HepG2 (cell line): ENCODE data around the gene SEMA3B. TPM values are rescaled to one million over a fixed set of nuclear protein-coding genes. Genes with fewer than 3 reads are reported as not detected.
A peak's percentile ranks its signal among the peaks of the same experiment; 100 is the strongest.

Experiments used
- ATF1 ChIP-seq: IDR thresholded peaks from 2 replicates; pipeline ENCODE4 v1.6.1; 2016; ENCODE audit warnings: mild to moderate bottlenecking, control low read depth
- BRCA1 ChIP-seq: sonication (generic); formaldehyde crosslinking; IDR thresholded peaks from 2 replicates; pipeline ENCODE4 v1.4.0; 2020; ENCODE audit warnings: missing genetic modification reagents
- CENPX ChIP-seq: sonication (generic); formaldehyde crosslinking; IDR thresholded peaks from 2 replicates; pipeline ENCODE4 v1.9.0; 2021; ENCODE audit warnings: mild to moderate bottlenecking, missing genetic modification reagents, moderate library complexity
- ESRRA ChIP-seq: sonication (generic); formaldehyde crosslinking; IDR thresholded peaks from 2 replicates; pipeline ENCODE4 v1.5.1; 2020; ENCODE audit warnings: mild to moderate bottlenecking, low read depth, missing genetic modification reagents
- HCFC1 ChIP-seq: fragments of 150-350 bp; IDR thresholded peaks from 2 replicates; pipeline ENCODE4 v1.6.1; 2014; ENCODE audit warnings: low read depth, low read length
- JUN ChIP-seq: sonication (generic); formaldehyde crosslinking; IDR thresholded peaks from 2 replicates; pipeline ENCODE4 v1.4.0; 2020; ENCODE audit warnings: mild to moderate bottlenecking, missing genetic modification reagents
- KLF16 ChIP-seq, 2 experiments: sonication (generic) in 1 of 2; formaldehyde crosslinking in 1 of 2; IDR thresholded peaks; 2 replicates each; pipeline versions ENCODE4 v1.6.1 to v1.8.0; 2016 to 2023; ENCODE audit warnings: missing genetic modification reagents in 2 of 2, missing compliant biosample characterization in 1 of 2
- MED13 ChIP-seq: sonication (generic); formaldehyde crosslinking; IDR thresholded peaks from 2 replicates; pipeline ENCODE4 v1.5.0; 2020; ENCODE audit warnings: missing genetic modification reagents
- SRY ChIP-seq: sonication (generic); formaldehyde crosslinking; IDR thresholded peaks from 2 replicates; pipeline ENCODE4 v1.8.0; 2022; ENCODE audit warnings: mild to moderate bottlenecking, missing genetic modification reagents
- ZBTB20 ChIP-seq: sonication (generic); formaldehyde crosslinking; IDR thresholded peaks from 2 replicates; pipeline ENCODE4 v1.8.1; 2023; ENCODE audit warnings: missing genetic modification reagents, low read depth, mild to moderate bottlenecking, borderline replicate concordance
- ZMYM4 ChIP-seq: sonication (generic); formaldehyde crosslinking; IDR thresholded peaks from 2 replicates; pipeline ENCODE4 v1.8.1; 2023; ENCODE audit warnings: mild to moderate bottlenecking, missing genetic modification reagents
- ZNF337 ChIP-seq: sonication (generic); formaldehyde crosslinking; IDR thresholded peaks from 2 replicates; pipeline ENCODE4 v1.5.1; 2020; ENCODE audit warnings: missing genetic modification reagents, low read depth, mild to moderate bottlenecking, borderline replicate concordance
- ZNF354B ChIP-seq: sonication (generic); formaldehyde crosslinking; IDR thresholded peaks from 2 replicates; pipeline ENCODE4 v1.8.0; 2022; ENCODE audit warnings: mild to moderate bottlenecking, missing genetic modification reagents
- ZNF431 ChIP-seq: sonication (generic); formaldehyde crosslinking; IDR thresholded peaks from 2 replicates; pipeline ENCODE4 v1.9.0; 2022; ENCODE audit warnings: missing genetic modification reagents, low read depth, mild to moderate bottlenecking, borderline replicate concordance
- ZNF597 ChIP-seq: sonication (generic); formaldehyde crosslinking; IDR thresholded peaks from 2 replicates; pipeline ENCODE4 v1.5.0; 2020; ENCODE audit warnings: missing genetic modification reagents
- ZNF605 ChIP-seq: sonication (generic); formaldehyde crosslinking; IDR thresholded peaks from 2 replicates; pipeline ENCODE4 v1.8.0; 2022; ENCODE audit warnings: mild to moderate bottlenecking, missing genetic modification reagents
- ZNF616 ChIP-seq: sonication (generic); formaldehyde crosslinking; IDR thresholded peaks from 2 replicates; pipeline ENCODE4 v1.5.0; 2020; ENCODE audit warnings: low read depth, mild to moderate bottlenecking, missing genetic modification reagents
- ZNF766 ChIP-seq: sonication (generic); formaldehyde crosslinking; IDR thresholded peaks from 2 replicates; pipeline ENCODE4 v1.5.0; 2020; ENCODE audit warnings: missing genetic modification reagents, borderline replicate concordance
- ZNF83 ChIP-seq: sonication (generic); formaldehyde crosslinking; IDR thresholded peaks from 2 replicates; pipeline ENCODE4 v1.4.0; 2020; ENCODE audit warnings: missing genetic modification reagents, mild to moderate bottlenecking, borderline replicate concordance
- polyA plus RNA-seq, 8 experiments: library from polyadenylated mRNA; depleted of rRNA in 3 of 8; stranded (reverse) in 7 of 8; unstranded in 1 of 8; fragments of >200 nt; fragmentation: Illumina TruSeq in 4 of 8; extraction: Trizol in 4 of 8; gene quantifications; 2 replicates each; pipeline versions ENCODE4 v1.2.1 to v1.2.3, GENCODE V29; 2011 to 2016; ENCODE audit warnings: low read depth in 4 of 8, missing spikeins in 1 of 8, mixed read lengths in 1 of 8; ENCODE audit not compliant: insufficient read depth in 1 of 8
- total RNA-seq, 5 experiments: library from RNA; depleted of rRNA; stranded (reverse); fragments of >200 nt; fragmentation: Illumina TruSeq; extraction: Trizol; gene quantifications; 2 replicates each; pipeline ENCODE4 v1.2.3, GENCODE V29; 2016; ENCODE audit warnings: low read depth in 1 of 5
- TF ChIP-seq, protein P1 (sequence below): sonication (generic); formaldehyde crosslinking; IDR thresholded peaks from 2 replicates; pipeline ENCODE4 v1.5.0; 2020; ENCODE audit warnings: mild to moderate bottlenecking, missing genetic modification reagents
- TF ChIP-seq, protein P2 (sequence below): sonication (generic); formaldehyde crosslinking; IDR thresholded peaks from 2 replicates; pipeline ENCODE4 v1.4.0; 2020; ENCODE audit warnings: missing genetic modification reagents, borderline replicate concordance
- TF ChIP-seq, protein P3 (sequence below): sonication (generic); formaldehyde crosslinking; IDR thresholded peaks from 2 replicates; pipeline ENCODE4 v1.5.0; 2020; ENCODE audit warnings: missing genetic modification reagents
- TF ChIP-seq, protein P4 (sequence below): sonication (generic); formaldehyde crosslinking; IDR thresholded peaks from 2 replicates; pipeline ENCODE4 v1.5.0; 2020; ENCODE audit warnings: missing genetic modification reagents

Gene SEMA3B
- total and polyA plus RNA-seq, 2 of the 13 experiments (the other 11 are each of a cell fraction or from before 2014, with no cell fraction given) = 93.2 to 158 TPM

- TF ChIP-seq, protein P1, sequence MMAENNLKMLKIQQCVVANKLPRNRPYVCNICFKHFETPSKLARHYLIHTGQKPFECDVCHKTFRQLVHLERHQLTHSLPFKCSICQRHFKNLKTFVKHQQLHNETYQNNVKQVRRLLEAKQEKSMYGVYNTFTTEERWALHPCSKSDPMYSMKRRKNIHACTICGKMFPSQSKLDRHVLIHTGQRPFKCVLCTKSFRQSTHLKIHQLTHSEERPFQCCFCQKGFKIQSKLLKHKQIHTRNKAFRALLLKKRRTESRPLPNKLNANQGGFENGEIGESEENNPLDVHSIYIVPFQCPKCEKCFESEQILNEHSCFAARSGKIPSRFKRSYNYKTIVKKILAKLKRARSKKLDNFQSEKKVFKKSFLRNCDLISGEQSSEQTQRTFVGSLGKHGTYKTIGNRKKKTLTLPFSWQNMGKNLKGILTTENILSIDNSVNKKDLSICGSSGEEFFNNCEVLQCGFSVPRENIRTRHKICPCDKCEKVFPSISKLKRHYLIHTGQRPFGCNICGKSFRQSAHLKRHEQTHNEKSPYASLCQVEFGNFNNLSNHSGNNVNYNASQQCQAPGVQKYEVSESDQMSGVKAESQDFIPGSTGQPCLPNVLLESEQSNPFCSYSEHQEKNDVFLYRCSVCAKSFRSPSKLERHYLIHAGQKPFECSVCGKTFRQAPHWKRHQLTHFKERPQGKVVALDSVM (CRISPR knock-in tag) = peak; percentile 37; the same call in 1 of the 2 replicates
- TF ChIP-seq, protein P2, sequence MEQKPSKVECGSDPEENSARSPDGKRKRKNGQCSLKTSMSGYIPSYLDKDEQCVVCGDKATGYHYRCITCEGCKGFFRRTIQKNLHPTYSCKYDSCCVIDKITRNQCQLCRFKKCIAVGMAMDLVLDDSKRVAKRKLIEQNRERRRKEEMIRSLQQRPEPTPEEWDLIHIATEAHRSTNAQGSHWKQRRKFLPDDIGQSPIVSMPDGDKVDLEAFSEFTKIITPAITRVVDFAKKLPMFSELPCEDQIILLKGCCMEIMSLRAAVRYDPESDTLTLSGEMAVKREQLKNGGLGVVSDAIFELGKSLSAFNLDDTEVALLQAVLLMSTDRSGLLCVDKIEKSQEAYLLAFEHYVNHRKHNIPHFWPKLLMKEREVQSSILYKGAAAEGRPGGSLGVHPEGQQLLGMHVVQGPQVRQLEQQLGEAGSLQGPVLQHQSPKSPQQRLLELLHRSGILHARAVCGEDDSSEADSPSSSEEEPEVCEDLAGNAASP (CRISPR knock-in tag) = peak; percentile 92; the same call in 1 of the 2 replicates
- TF ChIP-seq ZNF605 = peak; percentile 30; the same call in 1 of the 2 replicates
- TF ChIP-seq ZNF597 (CRISPR knock-in tag) = no peak
- no peak for TF ChIP-seq ZNF766 (CRISPR knock-in tag)
- no peak; the same call in 1 of the 2 replicates for TF ChIP-seq ZNF431 (CRISPR knock-in tag)
- TF ChIP-seq HCFC1 = no peak; the same call in 1 of the 2 replicates
- TF ChIP-seq ZBTB20 (CRISPR knock-in tag) = peak; percentile 58; the same call in 1 of the 2 replicates
- peak; percentile 23; the same call in 1 of the 2 replicates for TF ChIP-seq MED13 (CRISPR knock-in tag)
- no peak; the same call in 1 of the 2 replicates for TF ChIP-seq SRY
- TF ChIP-seq KLF16 (CRISPR knock-in tag; IDR thresholded peaks at IDR 0.05) = peak in 1 of 2 experiments; percentile 11; a peak in 1 of 4 replicates
- TF ChIP-seq, protein P3, sequence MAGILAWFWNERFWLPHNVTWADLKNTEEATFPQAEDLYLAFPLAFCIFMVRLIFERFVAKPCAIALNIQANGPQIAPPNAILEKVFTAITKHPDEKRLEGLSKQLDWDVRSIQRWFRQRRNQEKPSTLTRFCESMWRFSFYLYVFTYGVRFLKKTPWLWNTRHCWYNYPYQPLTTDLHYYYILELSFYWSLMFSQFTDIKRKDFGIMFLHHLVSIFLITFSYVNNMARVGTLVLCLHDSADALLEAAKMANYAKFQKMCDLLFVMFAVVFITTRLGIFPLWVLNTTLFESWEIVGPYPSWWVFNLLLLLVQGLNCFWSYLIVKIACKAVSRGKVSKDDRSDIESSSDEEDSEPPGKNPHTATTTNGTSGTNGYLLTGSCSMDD (CRISPR knock-in tag) = no peak
- no peak for TF ChIP-seq ZMYM4 (CRISPR knock-in tag)
- TF ChIP-seq, protein P4, sequence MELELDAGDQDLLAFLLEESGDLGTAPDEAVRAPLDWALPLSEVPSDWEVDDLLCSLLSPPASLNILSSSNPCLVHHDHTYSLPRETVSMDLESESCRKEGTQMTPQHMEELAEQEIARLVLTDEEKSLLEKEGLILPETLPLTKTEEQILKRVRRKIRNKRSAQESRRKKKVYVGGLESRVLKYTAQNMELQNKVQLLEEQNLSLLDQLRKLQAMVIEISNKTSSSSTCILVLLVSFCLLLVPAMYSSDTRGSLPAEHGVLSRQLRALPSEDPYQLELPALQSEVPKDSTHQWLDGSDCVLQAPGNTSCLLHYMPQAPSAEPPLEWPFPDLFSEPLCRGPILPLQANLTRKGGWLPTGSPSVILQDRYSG = peak; percentile 61; the same call in 1 of the 2 replicates
- TF ChIP-seq ZNF354B = no peak
- TF ChIP-seq ESRRA (CRISPR knock-in tag) = 0 out of 2 replicates have a peak, but pooled peaks have one; percentile 37
- TF ChIP-seq ZNF616 = no peak; the same call in 1 of the 2 replicates
- TF ChIP-seq ATF1 = no peak
- no peak for TF ChIP-seq JUN (CRISPR knock-in tag)
- no peak; the same call in 1 of the 2 replicates for TF ChIP-seq ZNF337 (CRISPR knock-in tag)
- TF ChIP-seq ZNF83 (CRISPR knock-in tag) = no peak
- no peak for TF ChIP-seq CENPX
- no peak for TF ChIP-seq BRCA1 (CRISPR knock-in tag)
Measured at GRCh38 chr3:50321336-50322114, 52.6 kb downstream of the SEMA3B start (continued).
